Measurements from ENCODE around the gene CTSF.

DNA sequence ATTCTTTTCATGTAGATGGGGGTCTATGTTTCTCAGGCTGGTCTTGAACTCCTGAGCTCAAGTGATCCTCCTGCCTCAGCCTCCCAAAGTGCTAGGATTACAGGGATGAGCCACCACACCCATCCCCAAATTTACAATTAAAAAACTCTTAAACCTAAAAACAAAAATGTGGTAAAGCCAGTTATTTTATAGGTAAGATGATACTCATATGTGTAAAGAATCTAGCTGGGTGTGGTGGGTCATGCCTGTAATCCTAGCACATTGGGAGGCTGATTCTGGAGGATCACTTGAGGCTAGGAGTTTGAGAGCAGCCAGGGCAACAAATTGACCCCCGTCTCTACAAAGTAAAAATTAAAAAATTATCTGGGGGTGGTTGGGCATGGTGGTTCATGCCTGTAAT, 44.1 kb upstream of the CTSF start:
- TF ChIP-seq POLR2AphosphoS5 (IDR thresholded peaks at IDR 0.05) = no peak
- TF ChIP-seq, protein P1, sequence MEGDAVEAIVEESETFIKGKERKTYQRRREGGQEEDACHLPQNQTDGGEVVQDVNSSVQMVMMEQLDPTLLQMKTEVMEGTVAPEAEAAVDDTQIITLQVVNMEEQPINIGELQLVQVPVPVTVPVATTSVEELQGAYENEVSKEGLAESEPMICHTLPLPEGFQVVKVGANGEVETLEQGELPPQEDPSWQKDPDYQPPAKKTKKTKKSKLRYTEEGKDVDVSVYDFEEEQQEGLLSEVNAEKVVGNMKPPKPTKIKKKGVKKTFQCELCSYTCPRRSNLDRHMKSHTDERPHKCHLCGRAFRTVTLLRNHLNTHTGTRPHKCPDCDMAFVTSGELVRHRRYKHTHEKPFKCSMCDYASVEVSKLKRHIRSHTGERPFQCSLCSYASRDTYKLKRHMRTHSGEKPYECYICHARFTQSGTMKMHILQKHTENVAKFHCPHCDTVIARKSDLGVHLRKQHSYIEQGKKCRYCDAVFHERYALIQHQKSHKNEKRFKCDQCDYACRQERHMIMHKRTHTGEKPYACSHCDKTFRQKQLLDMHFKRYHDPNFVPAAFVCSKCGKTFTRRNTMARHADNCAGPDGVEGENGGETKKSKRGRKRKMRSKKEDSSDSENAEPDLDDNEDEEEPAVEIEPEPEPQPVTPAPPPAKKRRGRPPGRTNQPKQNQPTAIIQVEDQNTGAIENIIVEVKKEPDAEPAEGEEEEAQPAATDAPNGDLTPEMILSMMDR (IDR thresholded peaks at IDR 0.05) = no peak
